Measurements from ENCODE around the gene BSND.
"Not testable (repeated sequence)": the region's sequence is repeated elsewhere in the genome, so short reads cannot be mapped to it uniquely, and the experiment has no call there.

Gene BSND

DNA sequence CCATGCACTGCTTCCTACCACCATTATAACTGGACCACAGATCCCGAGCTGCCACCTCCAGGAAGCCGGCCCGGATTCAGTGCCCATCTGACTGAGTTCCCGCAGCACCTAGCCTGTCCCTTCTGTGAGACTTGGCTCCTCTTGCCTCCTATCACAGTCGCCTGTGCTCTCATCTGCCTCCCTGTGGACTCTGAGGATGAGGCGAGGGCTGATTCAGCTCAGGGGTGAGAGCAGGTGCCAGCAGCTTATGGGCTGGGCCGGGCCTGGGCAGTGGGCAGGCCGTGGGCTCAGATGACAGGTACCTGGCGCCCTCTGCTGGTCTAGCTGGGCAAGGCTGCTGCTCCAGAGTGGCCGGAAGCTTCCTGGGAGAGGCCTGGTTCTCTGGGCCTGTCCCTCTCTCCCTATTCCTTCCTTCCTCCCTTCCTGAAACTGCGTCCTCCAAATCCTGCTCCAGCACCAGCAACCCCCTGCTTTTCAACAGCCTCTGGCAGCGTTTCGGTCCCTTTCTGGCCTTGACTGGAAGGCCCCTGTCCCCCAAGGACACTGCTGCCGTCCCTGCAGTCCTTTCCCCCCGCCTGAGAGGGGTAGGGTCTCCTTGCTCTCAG lies 23.3 kb downstream of the BSND start:
- DNase-seq (ENCODE audit: low read depth): peak; percentile 83
- TF ChIP-seq POLR2A (IDR thresholded peaks at IDR 0.05; ENCODE audit: extremely low read depth, insufficient read length): no peak
- TF ChIP-seq, protein P1, sequence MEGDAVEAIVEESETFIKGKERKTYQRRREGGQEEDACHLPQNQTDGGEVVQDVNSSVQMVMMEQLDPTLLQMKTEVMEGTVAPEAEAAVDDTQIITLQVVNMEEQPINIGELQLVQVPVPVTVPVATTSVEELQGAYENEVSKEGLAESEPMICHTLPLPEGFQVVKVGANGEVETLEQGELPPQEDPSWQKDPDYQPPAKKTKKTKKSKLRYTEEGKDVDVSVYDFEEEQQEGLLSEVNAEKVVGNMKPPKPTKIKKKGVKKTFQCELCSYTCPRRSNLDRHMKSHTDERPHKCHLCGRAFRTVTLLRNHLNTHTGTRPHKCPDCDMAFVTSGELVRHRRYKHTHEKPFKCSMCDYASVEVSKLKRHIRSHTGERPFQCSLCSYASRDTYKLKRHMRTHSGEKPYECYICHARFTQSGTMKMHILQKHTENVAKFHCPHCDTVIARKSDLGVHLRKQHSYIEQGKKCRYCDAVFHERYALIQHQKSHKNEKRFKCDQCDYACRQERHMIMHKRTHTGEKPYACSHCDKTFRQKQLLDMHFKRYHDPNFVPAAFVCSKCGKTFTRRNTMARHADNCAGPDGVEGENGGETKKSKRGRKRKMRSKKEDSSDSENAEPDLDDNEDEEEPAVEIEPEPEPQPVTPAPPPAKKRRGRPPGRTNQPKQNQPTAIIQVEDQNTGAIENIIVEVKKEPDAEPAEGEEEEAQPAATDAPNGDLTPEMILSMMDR (IDR thresholded peaks at IDR 0.05; ENCODE audit: low read depth, low read length): peak; percentile 74
- no peak overlapping the region for H3K4me3 ChIP-seq (ENCODE audit: low read depth, low read length)

DNA sequence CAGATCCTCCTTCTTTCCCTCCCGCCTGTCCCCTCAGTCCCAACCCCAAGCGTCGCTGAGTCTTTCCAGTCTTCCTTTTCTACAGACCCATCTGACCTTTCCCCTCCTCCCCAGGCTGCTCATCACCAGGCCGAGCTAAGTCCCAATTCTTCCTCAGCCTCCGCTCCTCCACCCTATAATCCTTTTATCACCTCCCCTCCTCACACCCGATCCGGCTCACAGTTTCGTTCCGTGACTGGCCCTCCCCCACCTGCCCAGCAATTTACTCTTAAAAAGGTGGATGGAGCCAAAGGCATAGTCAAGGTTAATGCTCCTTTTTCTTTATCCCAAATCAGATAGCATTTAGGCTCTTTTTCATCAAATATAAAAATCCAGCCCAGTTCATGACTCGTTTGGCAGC lies 25.4 kb downstream of the BSND start:
- DNase-seq (ENCODE audit: low read depth); H3K4me3 ChIP-seq (ENCODE audit: low read depth, low read length): not testable (repeated sequence)

DNA sequence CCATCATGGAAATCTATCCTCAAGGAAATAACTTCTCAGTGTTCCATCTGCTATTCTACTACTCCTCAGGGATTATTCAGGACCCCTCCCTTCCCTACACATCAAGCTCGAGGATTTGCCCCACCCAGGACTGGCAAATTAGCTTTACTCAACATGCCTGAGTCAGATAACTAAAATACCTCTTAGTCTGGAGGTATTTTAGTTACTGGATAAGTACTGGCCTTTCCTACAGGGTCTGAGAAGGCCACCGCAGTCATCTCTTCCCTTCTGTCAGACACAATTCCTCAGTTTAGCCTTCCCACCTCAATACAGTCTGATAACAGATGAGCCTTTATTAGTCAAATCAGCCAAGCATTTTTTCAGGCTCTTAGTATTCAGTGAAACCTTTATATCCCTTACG lies 27.9 kb downstream of the BSND start:
- H3K4me3 ChIP-seq (ENCODE audit: low read depth, low read length); DNase-seq (ENCODE audit: low read depth): not testable (repeated sequence)

DNA sequence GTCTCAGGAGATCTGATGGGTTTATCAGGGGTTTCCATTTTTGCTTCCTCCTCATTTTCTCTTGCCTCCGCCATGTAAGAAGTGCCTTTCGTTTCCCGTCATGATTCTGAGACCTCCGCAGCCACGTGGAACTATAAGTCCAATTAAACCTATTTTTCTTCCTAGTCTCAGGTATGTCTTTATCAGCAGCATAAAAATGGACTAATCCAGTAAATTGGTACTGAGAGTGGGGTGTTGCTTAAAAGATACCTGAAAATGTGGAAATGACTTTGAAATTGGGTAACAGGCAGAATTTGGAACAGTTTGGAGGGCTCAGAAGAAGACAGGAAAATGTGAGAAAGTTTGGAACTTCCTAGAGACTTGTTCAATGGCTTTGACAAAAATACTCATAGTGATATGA lies 32.4 kb downstream of the BSND start:
- DNase-seq (ENCODE audit: low read depth): not testable (repeated sequence)

DNA sequence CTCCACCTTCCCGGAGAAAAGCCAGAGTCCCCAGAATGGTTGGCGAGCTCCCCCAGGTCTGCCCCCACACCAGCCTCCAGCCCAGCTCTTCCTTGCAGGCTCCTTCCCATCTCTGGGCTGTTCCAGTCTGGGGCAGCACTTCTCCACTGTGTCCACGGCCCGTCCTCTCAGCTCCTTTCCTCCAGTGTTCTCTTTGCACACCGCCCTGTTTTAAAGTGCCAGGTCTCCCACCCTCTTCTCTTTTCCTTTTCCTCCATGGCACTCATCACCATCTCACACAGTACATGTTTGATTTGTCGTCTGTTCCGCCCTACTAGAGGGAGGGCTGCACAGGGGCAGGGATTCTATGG lies 34.5 kb downstream of the BSND start:
- DNase-seq (ENCODE audit: low read depth): no peak
- TF ChIP-seq MYC (IDR thresholded peaks at IDR 0.05; ENCODE audit: low read depth, low read length) (no peak), POLR2A (IDR thresholded peaks at IDR 0.05; ENCODE audit: extremely low read depth, insufficient read length) (no peak)
- TF ChIP-seq, protein P1 (IDR thresholded peaks at IDR 0.05; ENCODE audit: low read depth, low read length): no peak
- TF ChIP-seq, protein P2, sequence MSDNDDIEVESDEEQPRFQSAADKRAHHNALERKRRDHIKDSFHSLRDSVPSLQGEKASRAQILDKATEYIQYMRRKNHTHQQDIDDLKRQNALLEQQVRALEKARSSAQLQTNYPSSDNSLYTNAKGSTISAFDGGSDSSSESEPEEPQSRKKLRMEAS (IDR thresholded peaks at IDR 0.05; ENCODE audit: low read depth, low read length): no peak
- H3K4me3 ChIP-seq (ENCODE audit: low read depth, low read length): no peak overlapping the region

More for the DNA sequence above, 32.4 kb downstream of the BSND start:
- H3K4me3 ChIP-seq (ENCODE audit: low read depth, low read length): not testable (repeated sequence)

DNA sequence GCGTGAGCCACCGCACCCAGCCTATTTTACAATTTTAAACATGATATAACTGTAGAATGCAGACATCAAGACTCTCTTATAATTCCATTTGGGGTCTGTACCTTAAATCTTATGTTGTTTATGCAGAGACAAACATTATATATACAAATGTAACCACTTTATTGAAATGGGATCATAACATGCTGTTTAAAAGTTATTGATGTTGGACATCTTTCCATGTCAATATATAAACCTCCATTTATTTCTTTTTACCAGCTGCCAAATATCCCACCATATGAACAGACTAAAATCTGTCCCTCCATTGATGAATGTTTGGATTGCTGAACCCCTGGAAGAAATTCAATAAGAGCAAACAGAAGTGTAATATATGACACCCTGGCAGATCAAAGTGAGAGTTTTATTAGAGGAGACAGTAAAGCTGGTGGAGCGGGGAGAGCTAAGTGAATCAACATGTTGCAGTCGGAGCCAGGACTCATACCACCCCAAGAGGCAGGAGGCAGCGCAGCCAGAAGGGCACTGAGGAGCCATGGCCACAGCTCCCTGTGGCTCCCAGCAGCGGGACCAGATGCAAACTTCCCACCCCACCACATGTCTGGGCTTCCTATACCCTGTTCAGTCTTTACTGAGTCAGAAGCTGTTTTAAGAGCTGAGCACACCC lies 35.9 kb downstream of the BSND start:
- DNase-seq (ENCODE audit: low read depth): no peak
- H3K4me3 ChIP-seq (ENCODE audit: low read depth, low read length): no peak overlapping the region
- TF ChIP-seq, protein P1 (IDR thresholded peaks at IDR 0.05; ENCODE audit: low read depth, low read length): no peak
- TF ChIP-seq MYC (IDR thresholded peaks at IDR 0.05; ENCODE audit: low read depth, low read length) (no peak), POLR2A (IDR thresholded peaks at IDR 0.05; ENCODE audit: extremely low read depth, insufficient read length) (no peak)
- TF ChIP-seq, protein P2 (IDR thresholded peaks at IDR 0.05; ENCODE audit: low read depth, low read length): no peak

DNA sequence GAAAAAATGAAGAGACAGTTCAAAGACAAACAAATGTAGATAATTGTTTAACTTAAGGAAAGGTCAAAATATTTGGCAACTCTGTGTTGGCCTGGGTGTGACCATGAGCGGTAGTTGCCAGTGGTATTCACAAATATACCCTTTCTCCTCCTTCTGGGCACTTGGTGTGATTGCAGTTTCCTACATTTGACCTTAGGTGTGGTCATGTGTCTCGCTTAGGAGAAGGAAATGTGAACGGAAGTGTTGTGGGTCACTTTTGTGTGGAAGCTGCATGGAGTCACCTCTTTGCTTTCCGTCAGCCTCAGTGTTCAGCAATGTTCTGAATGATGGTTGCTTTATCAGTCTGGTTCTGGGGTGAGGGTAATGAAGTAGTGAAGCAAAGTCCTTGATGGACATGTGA lies 37.2 kb downstream of the BSND start:
- H3K4me3 ChIP-seq (ENCODE audit: low read depth, low read length): no peak overlapping the region
- peak; percentile 22 for DNase-seq (ENCODE audit: low read depth)
- TF ChIP-seq, protein P1 (IDR thresholded peaks at IDR 0.05; ENCODE audit: low read depth, low read length): no peak
- TF ChIP-seq MYC (IDR thresholded peaks at IDR 0.05; ENCODE audit: low read depth, low read length): no peak
- TF ChIP-seq POLR2A (IDR thresholded peaks at IDR 0.05; ENCODE audit: extremely low read depth, insufficient read length): no peak
- TF ChIP-seq, protein P2 (IDR thresholded peaks at IDR 0.05; ENCODE audit: low read depth, low read length): no peak

Measured in NB4 (cell line).